OCI-LY7 (cell line): ENCODE data around the gene PAXIP1.

Experiments
- CTCF ChIP-seq: fragments of 200-600 bp; sonication (generic); conservative IDR thresholded peaks from 2 replicates; pipeline ENCODE4 v1.5.1; 2014; ENCODE audit warnings: mild to moderate bottlenecking, antibody characterized with exemption, low read length, moderate library complexity, mixed read lengths
- EZH2phosphoT487 ChIP-seq: fragments of 200-600 bp; sonication (generic); IDR thresholded peaks from 2 replicates; pipeline ENCODE4 v1.6.1; 2018; ENCODE audit warnings: low read depth, borderline replicate concordance, mild to moderate bottlenecking, mixed run types, antibody characterized with exemption, low read length, moderate library complexity, mixed read lengths

- TF ChIP-seq CTCF: no peak
- no peak for TF ChIP-seq EZH2phosphoT487
Measured at GRCh38 chr7:154917808-154918160, 85.1 kb downstream of the PAXIP1 start.
